Activated T-helper 9 cell treated with anti-CD3 and anti-CD28 coated beads, Interleukin-2, amount 50 U/mL, for 16 hours (primary cell): ENCODE data around the gene DHRS13.
"Not testable (repeated sequence)": the region's sequence is repeated elsewhere in the genome, so short reads cannot be mapped to it uniquely, and the experiment has no call there.

Experiments
- DNase-seq: peaks from one replicate; pipeline ENCODE4 v3.0.0-alpha.2; 2020; ENCODE audit warnings: low read depth

Gene DHRS13

GRCh38 chr17:28901866-28902818 is 737 bp downstream of the DHRS13 start:
- DNase-seq, result peak; percentile 38

- DNase-seq, result no peak
Measured at GRCh38 chr17:28900986-28901726, 1.7 kb downstream of the DHRS13 start.

DNA sequence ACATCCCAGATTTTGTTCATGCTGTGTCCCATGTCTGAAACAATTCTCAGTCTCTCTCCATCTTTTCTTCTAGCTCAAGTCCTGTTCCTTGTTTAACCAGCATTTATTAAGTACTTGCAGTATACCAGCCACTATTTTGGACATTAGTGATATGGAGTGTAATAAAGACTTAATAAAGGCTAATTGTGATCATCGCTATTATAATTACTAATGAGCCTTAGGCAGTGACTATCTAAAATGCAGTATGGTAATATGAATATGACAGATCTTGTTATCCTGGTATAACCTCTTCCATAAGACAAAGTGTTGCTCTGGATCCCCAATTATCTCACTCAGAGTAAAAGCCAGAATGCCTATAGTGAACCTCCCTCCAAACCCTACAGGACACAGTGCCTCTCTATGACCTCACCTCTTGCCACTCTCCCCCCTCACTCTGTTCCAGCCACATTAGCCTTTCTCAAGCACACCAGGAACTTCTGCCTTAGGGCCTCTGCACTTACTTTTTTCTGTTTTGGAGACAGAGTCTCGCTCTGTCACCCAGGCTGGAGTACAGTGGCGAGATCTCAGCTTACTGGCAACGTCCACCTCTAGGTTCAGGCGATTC is 3.6 kb downstream of the DHRS13 start:
- DNase-seq, result no peak

DNA sequence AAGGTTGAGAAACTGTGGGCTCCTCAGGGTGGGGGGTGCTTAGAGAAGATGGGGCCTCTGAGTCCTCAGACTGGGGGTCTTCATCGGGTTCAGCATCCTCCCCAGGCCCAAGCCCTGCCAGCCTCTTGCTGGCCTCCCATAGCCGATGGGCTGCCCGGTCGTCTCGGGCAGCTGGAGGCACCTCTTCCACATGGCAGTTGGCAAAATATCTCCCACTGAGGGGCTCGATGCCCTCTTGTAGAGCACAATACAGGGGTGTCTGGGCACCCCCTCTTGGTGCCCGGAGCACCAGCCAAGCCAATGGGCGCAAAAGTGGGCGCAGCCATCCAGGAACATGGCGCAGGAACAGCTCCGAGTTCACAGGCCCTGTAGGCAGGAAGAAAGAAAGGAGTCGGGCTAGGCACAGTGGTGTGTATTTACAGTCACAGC is 4.3 kb downstream of the DHRS13 start:
- no peak for DNase-seq

GRCh38 chr17:28897769-28898526 is 4.9 kb downstream of the DHRS13 start:
- no peak for DNase-seq

- DNase-seq, result peak; percentile 60
Measured at GRCh38 chr17:28896884-28897768, 5.8 kb downstream of the DHRS13 start, which contains the start of gene FLOT2. Gene FLOT2, minus strand, starts transcription at chr17:28897733. Its CDS starts 159 bp downstream, at chr17:28897574.

- no peak for DNase-seq
Measured at GRCh38 chr17:28896491-28896883, 6.4 kb downstream of the DHRS13 start.

DNA sequence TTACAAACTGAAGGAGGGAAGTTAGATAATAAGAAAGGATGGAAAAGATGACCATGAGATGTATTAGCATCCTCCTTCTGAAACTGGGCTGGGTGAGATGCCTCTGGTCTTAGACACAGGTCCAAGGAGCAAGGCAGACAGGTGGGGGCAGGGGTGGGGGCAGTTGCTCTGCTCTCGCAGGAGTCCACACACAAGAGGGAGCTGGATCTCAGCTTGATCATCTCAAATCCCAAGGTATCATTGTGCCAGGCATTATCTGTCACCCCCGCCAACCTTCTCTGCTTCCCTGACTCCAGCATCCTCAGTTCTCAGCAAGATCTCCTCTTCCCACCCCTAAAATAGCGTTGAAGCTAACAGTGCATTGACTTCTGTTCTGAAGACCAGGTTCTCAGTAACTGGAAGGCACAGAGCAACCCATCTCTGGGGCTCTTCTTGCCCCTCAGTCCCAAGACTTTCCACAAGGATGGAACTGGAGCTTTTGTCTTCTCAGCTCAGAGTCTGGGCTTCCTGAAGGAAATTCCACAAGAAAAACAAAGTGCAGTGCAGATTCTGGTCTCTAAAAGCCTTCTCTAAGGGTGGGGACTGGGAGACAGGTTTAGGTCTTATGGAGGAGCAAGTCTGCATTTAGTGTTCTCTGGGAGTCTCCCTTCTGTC is 7.0 kb downstream of the DHRS13 start:
- DNase-seq, result no peak

GRCh38 chr17:28893248-28894183 is 9.4 kb downstream of the DHRS13 start:
- not testable (repeated sequence) for DNase-seq

DNA sequence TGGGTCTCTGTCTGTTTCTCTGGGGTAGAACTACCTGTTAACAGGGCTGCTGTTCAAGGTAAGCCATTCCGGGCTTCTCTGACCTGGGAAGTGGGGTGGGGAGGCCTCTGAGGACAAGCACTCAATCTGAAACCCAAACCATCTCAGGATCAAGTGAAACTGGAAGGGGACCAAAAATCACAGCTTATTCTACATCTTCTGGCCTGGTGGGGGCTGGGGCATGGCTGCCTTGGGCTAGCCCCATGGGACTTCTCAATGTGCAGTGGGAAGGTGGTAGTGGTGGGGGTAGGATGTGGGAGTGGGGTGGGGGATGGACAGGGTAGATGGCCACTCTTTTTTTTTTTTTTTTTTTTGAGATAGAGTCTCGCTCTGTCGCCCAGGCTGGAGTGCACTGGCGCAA is 10.9 kb downstream of the DHRS13 start:
- no peak for DNase-seq

GRCh38 chr17:28891201-28891600 is 11.7 kb downstream of the DHRS13 start:
- DNase-seq, result no peak

DNA sequence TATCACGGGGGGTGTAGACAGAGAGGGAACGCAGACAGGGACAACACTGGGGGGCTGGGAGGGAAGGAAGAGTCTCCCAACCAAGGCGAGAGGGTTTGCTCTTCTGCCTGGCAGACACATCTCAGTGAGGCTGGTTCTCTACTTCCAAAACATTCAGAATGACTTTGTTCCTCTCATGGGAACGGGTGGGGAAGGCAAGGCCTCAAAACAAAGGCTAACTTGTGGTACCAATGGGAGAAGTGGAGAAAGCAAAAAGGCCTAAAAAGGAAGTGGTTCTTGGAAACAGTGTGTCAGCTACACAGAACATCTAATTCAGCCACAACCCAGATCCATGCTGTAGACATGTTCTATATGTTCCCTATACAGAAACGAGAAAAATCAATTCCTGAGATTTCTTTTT is 12.9 kb downstream of the DHRS13 start:
- no peak for DNase-seq

DNA sequence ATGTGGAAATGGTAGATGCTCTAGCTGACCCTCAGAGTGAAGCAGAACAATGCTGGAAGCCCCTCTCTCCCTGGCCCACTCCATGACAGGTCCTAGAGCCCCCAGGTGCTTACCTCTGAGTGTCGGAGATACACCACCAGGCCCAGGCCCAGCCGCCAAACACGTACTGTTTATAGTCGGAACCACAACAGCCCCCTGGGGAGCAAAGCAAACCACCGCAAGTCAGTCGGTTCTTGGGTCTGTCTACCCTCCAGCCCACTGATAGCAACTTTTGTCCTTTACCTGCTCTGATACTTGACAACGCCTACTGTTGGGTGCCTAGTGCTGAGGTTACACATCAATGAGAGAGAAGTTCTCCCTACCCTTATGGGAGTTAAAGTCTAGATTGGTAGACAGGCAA is 14.0 kb downstream of the DHRS13 start:
- DNase-seq, result no peak

GRCh38 chr17:28887871-28888471 is 14.9 kb downstream of the DHRS13 start:
- DNase-seq, result no peak

DNA sequence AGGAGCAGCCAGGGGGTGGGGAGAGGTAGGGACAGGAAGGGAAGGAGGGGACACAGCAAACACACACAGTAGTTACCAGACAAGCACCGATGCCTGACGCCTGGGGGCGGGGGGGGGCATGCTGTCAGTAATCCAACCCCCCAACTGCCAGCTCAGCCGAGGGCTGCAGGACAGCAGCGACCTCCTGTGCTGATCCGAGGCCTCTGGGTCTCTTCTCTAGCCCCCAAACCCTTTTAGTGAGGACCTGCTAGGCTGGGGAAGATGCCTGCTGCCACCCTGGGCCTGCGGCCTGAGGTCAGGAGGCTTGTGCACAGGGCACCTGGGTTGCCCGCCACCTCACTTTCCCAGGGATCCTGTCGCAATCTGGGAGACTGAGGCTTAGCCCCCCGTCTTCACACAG is 16.9 kb downstream of the DHRS13 start:
- DNase-seq, result no peak

DNA sequence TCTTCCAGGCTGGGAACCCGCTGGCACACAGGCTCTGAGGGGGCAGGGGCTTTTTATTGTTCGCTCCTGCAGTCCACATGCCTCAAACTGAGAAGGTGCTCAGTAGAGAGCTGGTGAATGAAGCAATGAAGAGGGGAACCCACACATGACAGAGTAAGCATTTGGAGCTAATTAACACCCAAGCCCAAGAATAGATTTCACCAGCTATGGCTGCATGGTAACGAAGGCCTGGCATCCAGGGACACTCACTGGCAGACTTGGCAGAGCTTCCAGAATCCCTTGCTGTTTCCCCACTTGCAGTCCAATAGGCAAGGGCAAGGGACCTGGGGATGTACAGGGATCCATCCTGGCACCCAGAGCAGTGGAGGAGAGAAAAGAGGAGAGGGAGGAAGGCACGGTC is 17.5 kb downstream of the DHRS13 start:
- no peak for DNase-seq

DNA sequence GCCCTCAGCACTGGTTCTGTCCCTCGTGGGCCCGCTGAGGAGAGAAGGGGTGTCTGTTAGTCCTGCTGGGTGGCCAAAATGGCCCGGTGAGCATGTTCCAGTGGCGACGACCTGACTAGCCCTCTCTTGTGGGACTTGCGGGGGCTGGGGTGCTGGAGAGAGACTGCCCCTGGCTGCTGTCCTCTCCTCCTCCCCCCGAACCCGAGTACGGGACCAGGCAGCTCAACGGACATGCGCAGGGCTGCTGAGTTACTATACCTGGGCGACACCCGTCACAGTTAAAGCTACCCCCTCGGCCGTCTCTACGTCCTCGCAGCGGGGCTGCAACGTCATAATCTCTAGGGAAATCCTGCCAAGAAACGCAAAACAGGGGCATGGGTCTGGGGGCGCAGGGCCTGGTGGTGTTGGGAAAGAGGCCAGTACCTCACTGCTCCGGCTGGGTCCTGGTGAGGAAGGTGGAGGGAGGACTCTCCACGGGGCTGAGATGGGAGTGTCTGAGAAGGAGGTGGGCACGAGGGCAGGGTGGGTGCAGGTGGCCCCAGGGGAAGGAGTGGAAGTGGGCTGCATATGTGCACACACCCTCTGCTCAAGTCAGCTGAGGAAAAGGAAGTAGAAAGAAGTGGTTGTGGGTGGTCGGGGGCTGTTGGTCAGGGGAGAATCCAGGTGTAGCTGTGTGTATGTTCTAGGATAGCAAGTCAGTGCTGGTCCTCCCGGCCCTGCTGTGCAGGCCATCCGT is 18.7 kb downstream of the DHRS13 start:
- no peak for DNase-seq
